H1 (cell line): Measurements from ENCODE around the gene RNF151. TPM values are rescaled to one million over a fixed set of nuclear protein-coding genes. Genes with fewer than 3 reads are reported as not detected.

Experiments
- CTCF ChIA-PET: fragments of 300-600 bp; sonication (Branson Sonifier 250); formaldehyde crosslinking; loops from one replicate; lab custom pipeline; 2021; ENCODE audit not compliant: partially characterized antibody; lab: Charles Lee
- POLR2A ChIA-PET: fragments of 300-600 bp; sonication (Branson Sonifier 250); formaldehyde crosslinking; loops from one replicate; lab custom pipeline; 2021; ENCODE audit warnings: inconsistent platforms; ENCODE audit not compliant: partially characterized antibody; lab: Charles Lee
- DNase-seq, 2 experiments: peaks; one replicate each; pipeline versions ENCODE4 v3.0.0 to v3.0.0-alpha.2; 2010 to 2022; ENCODE audit warnings: low spot score in 2 of 2, low read depth in 1 of 2, mixed read lengths in 1 of 2
- FAIRE-seq: peaks from 2 replicates; lab custom pipeline; 2011; peaks lifted over from hg19 to GRCh38; lab: Jason Lieb, UNC
- H2AFZ ChIP-seq: 2 replicates; pipeline ENCODE4 v1.8.1; 2012; ENCODE audit warnings: low read length, inconsistent platforms
- H2AK5ac ChIP-seq: 2 replicates; pipeline ENCODE4 v1.6.1; 2013; ENCODE audit warnings: low read depth, low read length
- H2BK120ac ChIP-seq: replicated peaks from 2 replicates; pipeline ENCODE3; 2013; ENCODE audit warnings: low read depth, low read length, inconsistent platforms
- H2BK12ac ChIP-seq: 2 replicates; pipeline ENCODE4 v1.6.1; 2013; ENCODE audit warnings: low read depth, low read length
- H2BK15ac ChIP-seq: 2 replicates; pipeline ENCODE4 v1.6.1; 2013; ENCODE audit warnings: low read length
- H2BK20ac ChIP-seq: 2 replicates; pipeline ENCODE4 v1.6.1; 2013; ENCODE audit warnings: low read length
- H2BK5ac ChIP-seq: 2 replicates; pipeline ENCODE4 v1.6.1; 2013; ENCODE audit warnings: low read depth, low read length
- H3K14ac ChIP-seq: 2 replicates; pipeline ENCODE4 v1.6.1; 2013; ENCODE audit warnings: inconsistent platforms; ENCODE audit not compliant: insufficient read length
- H3K18ac ChIP-seq: 2 replicates; pipeline ENCODE4 v1.6.1; 2013; ENCODE audit warnings: low read length; ENCODE audit errors: extremely low read depth
- H3K23ac ChIP-seq: 2 replicates; pipeline ENCODE4 v1.6.1; 2013; ENCODE audit warnings: inconsistent platforms; ENCODE audit not compliant: insufficient read length
- H3K23me2 ChIP-seq: 2 replicates; pipeline ENCODE4 v1.6.1; 2013; ENCODE audit warnings: low read depth, low read length
- H3K27ac ChIP-seq: 2 replicates; pipeline ENCODE4 v1.6.1; 2011; ENCODE audit warnings: low read depth, low read length, inconsistent platforms
- H3K27me3 ChIP-seq, 4 experiments: replicated peaks in 1 of 4; 1 replicate in 1 of 4; 2 replicates in 3 of 4; pipeline versions ENCODE4 v1.6.1 to v1.8.1; 2011 to 2013; ENCODE audit warnings: low read length in 3 of 4, mild to moderate bottlenecking in 3 of 4, inconsistent platforms in 2 of 4, mixed read lengths in 2 of 4, moderate library complexity in 1 of 4; ENCODE audit not compliant: control insufficient read depth in 3 of 4, insufficient read depth in 3 of 4; ENCODE audit errors: extremely low read depth in 1 of 4
- H3K36me3 ChIP-seq, 4 experiments: 2 replicates each; pipeline versions ENCODE4 v1.6.1 to v1.8.1; 2011 to 2013; ENCODE audit warnings: mild to moderate bottlenecking in 4 of 4, low read length in 3 of 4, moderate library complexity in 2 of 4, control low read depth in 1 of 4, inconsistent platforms in 1 of 4; ENCODE audit not compliant: insufficient read depth in 4 of 4, control insufficient read depth in 2 of 4
- H3K4ac ChIP-seq: replicated peaks from 2 replicates; pipeline ENCODE3; 2013; ENCODE audit warnings: low read length, low read depth, mixed read lengths, inconsistent platforms; ENCODE audit not compliant: insufficient read length
- H3K4me1 ChIP-seq, 4 experiments: replicated peaks in 1 of 4; 1 replicate in 1 of 4; 2 replicates in 3 of 4; pipeline versions ENCODE4 v1.6.1 to v1.8.1; 2011 to 2013; ENCODE audit warnings: low read length in 3 of 4, inconsistent platforms in 2 of 4, mixed read lengths in 1 of 4; ENCODE audit not compliant: insufficient read depth in 4 of 4, control insufficient read depth in 3 of 4
- H3K4me2 ChIP-seq, 2 experiments: 2 replicates each; pipeline versions ENCODE4 v1.6.1 to v1.8.1; 2011 to 2013; ENCODE audit warnings: low read depth in 2 of 2, low read length in 2 of 2, control low read depth in 1 of 2, inconsistent platforms in 1 of 2, mild to moderate bottlenecking in 1 of 2; ENCODE audit not compliant: insufficient read depth in 1 of 2
- H3K4me3 ChIP-seq, 4 experiments: fragments of 200-600, 300-600 bp in 1 of 4; sonication (generic), shearing (Covaris generic), sonication (Bioruptor Twin) in 1 of 4; 2 replicates each; pipeline versions ENCODE4 v1.5.1 to v1.8.1; 2011 to 2016; ENCODE audit warnings: low read length in 4 of 4, low read depth in 3 of 4, control low read depth in 2 of 4, inconsistent platforms in 2 of 4, mild to moderate bottlenecking in 2 of 4, mixed read lengths in 1 of 4, moderate library complexity in 1 of 4; ENCODE audit not compliant: insufficient read depth in 2 of 4; ENCODE audit errors: extremely low read depth in 1 of 4
- H3K56ac ChIP-seq: replicated peaks from 2 replicates; pipeline ENCODE3; 2013; ENCODE audit warnings: low read depth, mild to moderate bottlenecking, mixed read lengths, low read length, inconsistent platforms; ENCODE audit not compliant: insufficient read length
- H3K79me1 ChIP-seq: 2 replicates; pipeline ENCODE4 v1.6.1; 2013; ENCODE audit warnings: low read depth, low read length, control low read depth
- H3K79me2 ChIP-seq, 2 experiments: 2 replicates each; pipeline versions ENCODE4 v1.6.1 to v1.8.1; 2012 to 2013; ENCODE audit warnings: low read length in 2 of 2, mild to moderate bottlenecking in 2 of 2, inconsistent platforms in 1 of 2; ENCODE audit not compliant: insufficient read depth in 2 of 2, control insufficient read depth in 1 of 2
- H3K9ac ChIP-seq, 4 experiments: replicated peaks in 1 of 4; 1 replicate in 1 of 4; 2 replicates in 3 of 4; pipeline versions ENCODE4 v1.6.1 to v1.8.1; 2011 to 2013; ENCODE audit warnings: low read depth in 3 of 4, low read length in 3 of 4, control low read depth in 2 of 4, mild to moderate bottlenecking in 2 of 4, moderate library complexity in 2 of 4, inconsistent platforms in 1 of 4; ENCODE audit errors: extremely low read depth in 1 of 4
- H3K9me3 ChIP-seq, 2 experiments: 2 replicates each; pipeline versions ENCODE4 v1.6.1 to v1.8.1; 2012 to 2013; ENCODE audit warnings: mild to moderate bottlenecking in 2 of 2, moderate library complexity in 2 of 2, control low read depth in 1 of 2, inconsistent platforms in 1 of 2, low read depth in 1 of 2, low read length in 1 of 2, mixed read lengths in 1 of 2; ENCODE audit not compliant: insufficient read depth in 2 of 2
- H4K20me1 ChIP-seq, 2 experiments: replicated peaks in 1 of 2; 2 replicates each; pipeline versions ENCODE3 to v1.8.1; 2011 to 2013; ENCODE audit warnings: inconsistent platforms in 2 of 2, low read length in 2 of 2, mild to moderate bottlenecking in 1 of 2; ENCODE audit not compliant: insufficient read depth in 2 of 2, control insufficient read depth in 1 of 2
- H4K5ac ChIP-seq: 2 replicates; pipeline ENCODE4 v1.6.1; 2013; ENCODE audit warnings: low read length, low read depth, mixed read lengths, inconsistent platforms; ENCODE audit not compliant: insufficient read length
- H4K8ac ChIP-seq: 2 replicates; pipeline ENCODE4 v1.8.0; 2013; ENCODE audit warnings: mild to moderate bottlenecking, moderate library complexity, low read length, inconsistent platforms; ENCODE audit not compliant: insufficient read depth; ENCODE audit errors: extremely low read depth
- H4K91ac ChIP-seq: replicated peaks from 2 replicates; pipeline ENCODE3; 2013; ENCODE audit warnings: low read length, mixed read lengths, inconsistent platforms; ENCODE audit not compliant: insufficient read length
- TAF1 ChIP-seq: IDR thresholded peaks from 2 replicates; pipeline ENCODE4 v1.6.1; 2011; ENCODE audit warnings: mild to moderate bottlenecking, low read depth, low read length
- WGBS, 2 experiments: shearing (Covaris generic) in 1 of 2; methylation state at CpG; one replicate each; pipeline versions ENCODE4 v1.1.6 to v1.1.7; 2013 to 2015; ENCODE audit warnings: low lambda C conversion rate in 2 of 2, mixed read lengths in 2 of 2, inconsistent platforms in 1 of 2, low coverage in 1 of 2, missing lambda C conversion rate in 1 of 2; ENCODE audit not compliant: insufficient replicate concordance in 2 of 2, insufficient coverage in 1 of 2, insufficient read length in 1 of 2; ENCODE audit errors: extremely low coverage in 1 of 2, missing lambda C conversion rate in 1 of 2; 5-methylcytosine and 5-hydroxymethylcytosine counted together
- polyA plus RNA-seq, 7 experiments: library from polyadenylated mRNA; depleted of rRNA in 3 of 7; stranded (reverse) in 5 of 7; unstranded in 2 of 7; fragments of >200 nt in 5 of 7; fragments of 200-250 nt in 2 of 7; gene quantifications; 1 replicate in 5 of 7; 2 replicates in 1 of 7; 4 replicates in 1 of 7; pipeline versions ENCODE4 v1.2.1 to v1.2.3, GENCODE V29; 2011 to 2013; ENCODE audit warnings: missing spikeins in 2 of 7, mixed read lengths in 2 of 7
- total RNA-seq: library from RNA; stranded (reverse); fragmentation: NEBNext Ultra II Directional; extraction: Animal tissue kit (Norgen Biotek cat#: 25700); gene quantifications from 2 replicates; pipeline ENCODE4 v1.2.1, GENCODE V29; 2021

RNF151 gene
- total and polyA plus RNA-seq, 2 of the 8 experiments (the other 6 are each of a cell fraction or from before 2014, with no cell fraction given): not detected

- no peak overlapping the region for H2BK15ac ChIP-seq
- H3K14ac ChIP-seq: no peak overlapping the region
- H3K56ac ChIP-seq: no peak overlapping the region
- no peaks in the 10 kb centered on the region for H3K79me1 ChIP-seq
- H2BK12ac ChIP-seq: no peak overlapping the region
- peaks cover 0 to 2% (median 0%) of the 10 kb centered on the region in 4 experiments; a peak in 1 of 7 replicates for H3K27me3 ChIP-seq
- H2BK20ac ChIP-seq: no peak overlapping the region
- H3K36me3 ChIP-seq: peaks cover 4 to 12% (median 8%) of the 10 kb centered on the region in 4 experiments; a peak in 5 of 8 replicates
- H4K5ac ChIP-seq: no peak overlapping the region
- no peak overlapping the region for H2AFZ ChIP-seq
- no peak overlapping the region for H3K27ac ChIP-seq
- peaks cover 6% of the 10 kb centered on the region; the same call in 1 of the 2 replicates for H3K23me2 ChIP-seq
- no peak overlapping the region for H2AK5ac ChIP-seq
- no peaks in the 10 kb centered on the region for H3K79me2 ChIP-seq
- H3K18ac ChIP-seq: no peak overlapping the region
- no peak for TF ChIP-seq TAF1
- H3K9me3 ChIP-seq: no peaks in the 10 kb centered on the region
- no peak overlapping the region; a peak in 1 of 7 replicates for H3K9ac ChIP-seq
- DNase-seq (no peak), FAIRE-seq (no peak)
- peaks cover 0 to 4% of the 10 kb centered on the region in 2 experiments for H4K20me1 ChIP-seq
- no peak overlapping the region for H3K4me3 ChIP-seq
- H2BK5ac ChIP-seq: no peak overlapping the region
- WGBS, 2 experiments: 94% methylated on average over 22 of the region's 23 CpGs; no CpG with 5 or more reads in 1 of the 2 experiments
- no peak overlapping the region for H3K4ac ChIP-seq
- H2BK120ac ChIP-seq: no peak overlapping the region
- H3K4me1 ChIP-seq: peaks cover 0 to 8% (median 6%) of the 10 kb centered on the region in 4 experiments; a peak in 5 of 7 replicates
- no peak overlapping the region for H3K4me2 ChIP-seq
- ChIA-PET CTCF (interaction anchor here (0.6 to 6.3 kb wide), 19 partner anchors 9 to 1698 kb away, joined by 3 to 62 read pairs (median 5); partner anchors contain the start of genes MEIOB and RPL3L), POLR2A (interaction anchor here (0.6 to 11.7 kb wide), 6 partner anchors 8 to 971 kb away, joined by 3 to 336 read pairs (median 4); partner anchors contain the start of genes GFER, NDUFB10, RNF151 and RPL3L)
- no peak overlapping the region for H3K23ac ChIP-seq
- no peak overlapping the region for H4K91ac ChIP-seq
- peak overlapping the region; percentile 76; the same call in 1 of the 2 replicates for H4K8ac ChIP-seq
These were observed 26.1 kb upstream of the RNF151 start for GRCh38 chr16:1940273-1941161.
